H1 (cell line): Measurements from ENCODE around the gene COL17A1. TPM values are rescaled to one million over a fixed set of nuclear protein-coding genes. Genes with fewer than 3 reads are reported as not detected.

ENCODE experiments used
- ASH2L ChIP-seq: fragments of 200-600, 300-600 bp; sonication (generic); IDR thresholded peaks from one replicate; pipeline ENCODE4 v1.7.1; 2017; ENCODE audit warnings: low read length
- CHD7 ChIP-seq: fragments of 300-600 bp; sonication (generic); IDR thresholded peaks from 2 replicates; pipeline ENCODE4 v1.7.1; 2012; ENCODE audit warnings: low read length, moderate library complexity, mild to moderate bottlenecking, inconsistent platforms; ENCODE audit not compliant: insufficient replicate concordance
- MAFK ChIP-seq: IDR thresholded peaks from 2 replicates; pipeline ENCODE4 v1.6.1; 2012; ENCODE audit warnings: low read depth, mild to moderate bottlenecking, improper control_type of control experiment, low read length
- NRF1 ChIP-seq: IDR thresholded peaks from 2 replicates; pipeline ENCODE4 v1.6.1; 2011; ENCODE audit warnings: mild to moderate bottlenecking, low read depth, low read length, improper control_type of control experiment
- polyA plus RNA-seq, 7 experiments: library from polyadenylated mRNA; depleted of rRNA in 3 of 7; stranded (reverse) in 5 of 7; unstranded in 2 of 7; fragments of >200 nt in 5 of 7; fragments of 200-250 nt in 2 of 7; gene quantifications; 1 replicate in 5 of 7; 2 replicates in 1 of 7; 4 replicates in 1 of 7; pipeline versions ENCODE4 v1.2.1 to v1.2.3, GENCODE V29; 2011 to 2013; ENCODE audit warnings: missing spikeins in 2 of 7, mixed read lengths in 2 of 7
- total RNA-seq: library from RNA; stranded (reverse); fragmentation: NEBNext Ultra II Directional; extraction: Animal tissue kit (Norgen Biotek cat#: 25700); gene quantifications from 2 replicates; pipeline ENCODE4 v1.2.1, GENCODE V29; 2021

Gene COL17A1
- total and polyA plus RNA-seq, 2 of the 8 experiments (the other 6 are each of a cell fraction or from before 2014, with no cell fraction given), result 0.35 to 0.37 TPM

- no peak for TF ChIP-seq CHD7
- no peak for TF ChIP-seq MAFK
- no peak for TF ChIP-seq NRF1
- no peak for TF ChIP-seq ASH2L
- TF ChIP-seq, all 59 proteins: peak for 0
These were observed 54.0 kb downstream of the COL17A1 start (continued) for GRCh38 chr10:104031631-104032030.
